Measurements from ENCODE around the gene CYLD. TPM values are rescaled to one million over a fixed set of nuclear protein-coding genes. Genes with fewer than 3 reads are reported as not detected.

The CYLD gene
- total and polyA plus RNA-seq, 2 of the 4 experiments (the other 2 are of a cell fraction) = 16.2 to 37.3 TPM

- no peak overlapping the region for H3K18ac ChIP-seq (ENCODE audit: low read depth, low read length)
- H4K5ac ChIP-seq (ENCODE audit: low read depth, low read length) = no peak overlapping the region
- POLR2A ChIA-PET (ENCODE audit: unreplicated experiment) = no interaction called here
- in situ Hi-C loops (cut with MboI; ENCODE audit: low sequenced_read_pairs) = no loop called here
- H2BK5ac ChIP-seq (ENCODE audit: low read depth, low read length, poor library complexity, severe bottlenecking) = no peak overlapping the region
- no peak overlapping the region for H2BK15ac ChIP-seq (ENCODE audit: low read depth, low read length)
- CTCF ChIA-PET = no interaction called here
- no peak overlapping the region for H2AFZ ChIP-seq (replicated peaks; ENCODE audit: low read length, poor library complexity)
- H3K79me1 ChIP-seq (ENCODE audit: low read depth in 1 of 2, low read length in 2 of 2) = no peaks in the 10 kb centered on the region
- no peak overlapping the region for H4K8ac ChIP-seq (ENCODE audit: low read depth in 2 of 2, low read length in 2 of 2)
- H3K23ac ChIP-seq (ENCODE audit: low read depth, low read length) = no peak overlapping the region
- H3K9me3 ChIP-seq (ENCODE audit: control insufficient read depth, insufficient read depth, low read length) = no peaks in the 10 kb centered on the region
- H3K36me3 ChIP-seq (ENCODE audit: control insufficient read depth, insufficient read depth, low read length) = no peaks in the 10 kb centered on the region
- no peak for DNase-seq
- BruUV-seq (replicated peaks) = no TSS peak
- no peak overlapping the region for H2AK5ac ChIP-seq (ENCODE audit: low read depth, low read length)
- H3K4me1 ChIP-seq (ENCODE audit: control insufficient read depth, insufficient read depth, low read length) = no peaks in the 10 kb centered on the region
- no peak overlapping the region for H2BK120ac ChIP-seq (ENCODE audit: low read depth, low read length)
- H3K56ac ChIP-seq (ENCODE audit: extremely low read depth, insufficient read depth, low read length) = no peak overlapping the region
- H3K9ac ChIP-seq (ENCODE audit: low read depth, low read length) = no peak overlapping the region
- no peak overlapping the region for H3K4ac ChIP-seq (ENCODE audit: low read depth, low read length)
- H3K4me2 ChIP-seq (ENCODE audit: low read depth, low read length) = no peak overlapping the region
- no peak overlapping the region for H3K27ac ChIP-seq (ENCODE audit: insufficient read depth, low read length)
- no peaks in the 10 kb centered on the region for H3K27me3 ChIP-seq (ENCODE audit: control insufficient read depth, insufficient read depth, low read length)
- no peak overlapping the region for H3K4me3 ChIP-seq (ENCODE audit: insufficient read depth, low read depth, low read length)
- ATAC-seq (ENCODE audit: low read depth) = no peak
- no peak overlapping the region for H3K14ac ChIP-seq (replicated peaks; ENCODE audit: low read depth, low read length)
- H4K20me1 ChIP-seq (ENCODE audit: insufficient read depth, low read length) = no peaks in the 10 kb centered on the region
- no peak overlapping the region for H2AK9ac ChIP-seq (replicated peaks; ENCODE audit: low read depth, low read length, poor library complexity)
- no peak overlapping the region for H4K91ac ChIP-seq (ENCODE audit: insufficient read depth, low read depth, low read length)
- dilution Hi-C loops (cut with HindIII; ENCODE audit: low sequenced_read_pairs, unreplicated experiment) = no loop called here
- no peaks in the 10 kb centered on the region for H3K9me1 ChIP-seq (ENCODE audit: insufficient read depth, low read length)
- intact Hi-C loops (cut with micrococcal nuclease) = no loop called here
- no peak for TF ChIP-seq BHLHE40 (IDR thresholded peaks at IDR 0.05; ENCODE audit: low read depth, low read length)
- no peak for TF ChIP-seq RAD21 (IDR thresholded peaks at IDR 0.05; ENCODE audit: low read length)
- TF ChIP-seq RCOR1 (IDR thresholded peaks at IDR 0.05; ENCODE audit: insufficient replicate concordance, low read length) = no peak
- TF ChIP-seq MXI1 (IDR thresholded peaks at IDR 0.05; ENCODE audit: borderline replicate concordance, low read depth, low read length) = no peak
- TF ChIP-seq ELK1 (IDR thresholded peaks at IDR 0.05; ENCODE audit: borderline replicate concordance, low read depth, low read length) = no peak
- no peak overlapping the region for H2BK20ac ChIP-seq (ENCODE audit: low read depth, low read length)
- no CpG with 5 or more reads among the region's 3 CpGs for WGBS, 2 experiments (ENCODE audit: extremely low coverage in 2 of 2, insufficient read length in 1 of 2)
Measured at GRCh38 chr16:50826797-50827316, 85.0 kb downstream of the CYLD start.

Measured in IMR-90 (cell line).